H1 (cell line): ENCODE data around the gene EPB41L4A. TPM values are rescaled to one million over a fixed set of nuclear protein-coding genes. Genes with fewer than 3 reads are reported as not detected.
A peak's percentile ranks its signal among the peaks of the same experiment; 100 is the strongest.

Experiments
- CHD7 ChIP-seq: fragments of 300-600 bp; sonication (generic); IDR thresholded peaks from 2 replicates; pipeline ENCODE4 v1.7.1; 2012; ENCODE audit warnings: low read length, moderate library complexity, mild to moderate bottlenecking, inconsistent platforms; ENCODE audit not compliant: insufficient replicate concordance
- CTBP2 ChIP-seq: IDR thresholded peaks from 2 replicates; pipeline ENCODE4 v1.7.0; 2011; ENCODE audit warnings: borderline replicate concordance, mild to moderate bottlenecking, moderate library complexity, mixed read lengths, low read length; ENCODE audit not compliant: insufficient read depth, insufficient read length
- EZH2 ChIP-seq: fragments of 200-600 bp; sonication (generic); IDR thresholded peaks from 2 replicates; pipeline ENCODE4 v1.7.1; 2012; ENCODE audit warnings: low read depth, mild to moderate bottlenecking, moderate library complexity, low read length, inconsistent platforms; ENCODE audit not compliant: severe bottlenecking
- HDAC2 ChIP-seq, 2 experiments: fragments of 300-600 bp in 1 of 2; sonication (generic) in 1 of 2; IDR thresholded peaks; 2 replicates each; pipeline ENCODE4 v1.6.1; 2011 to 2012; ENCODE audit warnings: low read depth in 2 of 2, low read length in 2 of 2, mild to moderate bottlenecking in 2 of 2, moderate library complexity in 2 of 2, borderline replicate concordance in 1 of 2, inconsistent platforms in 1 of 2
- KDM1A ChIP-seq: fragments of 200-600, 300-600 bp; sonication (generic); IDR thresholded peaks from 2 replicates; pipeline ENCODE4 v1.7.1; 2016; ENCODE audit warnings: mild to moderate bottlenecking, low read length, borderline replicate concordance
- PHF8 ChIP-seq: fragments of 200-600 bp; sonication (generic); conservative IDR thresholded peaks from 2 replicates; pipeline ENCODE4 v1.7.1; 2012; ENCODE audit warnings: low read depth, mild to moderate bottlenecking, inconsistent platforms, low read length, moderate library complexity
- SIN3A ChIP-seq, 2 experiments: IDR thresholded peaks in 1 of 2; conservative IDR thresholded peaks in 1 of 2; 2 replicates each; pipeline ENCODE4 v1.6.1; 2011 to 2012; ENCODE audit warnings: low read length in 2 of 2, improper control_type of control experiment in 1 of 2, low read depth in 1 of 2, mild to moderate bottlenecking in 1 of 2
- SIX5 ChIP-seq: IDR thresholded peaks from 2 replicates; pipeline ENCODE4 v1.6.1; 2011; ENCODE audit warnings: mild to moderate bottlenecking, low read depth, low read length
- ZNF274 ChIP-seq: IDR thresholded peaks from 2 replicates; pipeline ENCODE4 v1.7.0; 2012; ENCODE audit warnings: low read length, borderline replicate concordance; ENCODE audit errors: extremely low read depth
- polyA plus RNA-seq, 7 experiments: library from polyadenylated mRNA; depleted of rRNA in 3 of 7; stranded (reverse) in 5 of 7; unstranded in 2 of 7; fragments of >200 nt in 5 of 7; fragments of 200-250 nt in 2 of 7; gene quantifications; 1 replicate in 5 of 7; 2 replicates in 1 of 7; 4 replicates in 1 of 7; pipeline versions ENCODE4 v1.2.1 to v1.2.3, GENCODE V29; 2011 to 2013; ENCODE audit warnings: missing spikeins in 2 of 7, mixed read lengths in 2 of 7
- total RNA-seq: library from RNA; stranded (reverse); fragmentation: NEBNext Ultra II Directional; extraction: Animal tissue kit (Norgen Biotek cat#: 25700); gene quantifications from 2 replicates; pipeline ENCODE4 v1.2.1, GENCODE V29; 2021

The EPB41L4A gene
- total and polyA plus RNA-seq, 2 of the 8 experiments (the other 6 are each of a cell fraction or from before 2014, with no cell fraction given), result 1.6 to 4.6 TPM

- no peak for TF ChIP-seq CHD7
- TF ChIP-seq SIX5, result peak; percentile 61
- peak in 1 of 2 experiments; percentile 66; a peak in 2 of 4 replicates for TF ChIP-seq SIN3A (conservative IDR thresholded peaks at IDR 0.05 in 1 of 2, IDR thresholded peaks at IDR 0.05 in 1 of 2; ENCODE audit: low read depth in 1 of 2, low read length in 2 of 2)
- no peak for TF ChIP-seq EZH2
- TF ChIP-seq ZNF274, result no peak
- TF ChIP-seq KDM1A, result no peak
- no peak for TF ChIP-seq CTBP2
- TF ChIP-seq HDAC2 (IDR thresholded peaks at IDR 0.05; ENCODE audit: borderline replicate concordance in 1 of 2, low read depth in 2 of 2, low read length in 2 of 2), result 0 out of 4 replicates have a peak, but pooled peaks of 1 of the 2 experiments have one; percentile 42
- TF ChIP-seq PHF8, result peak; percentile 97
Observed at GRCh38 chr5:112160652-112161391, 258.3 kb downstream of the EPB41L4A start (continued).
